H9 (cell line): Measurements from ENCODE around the gene KCNMB2. TPM values are rescaled to one million over a fixed set of nuclear protein-coding genes. Genes with fewer than 3 reads are reported as not detected.

Experiments used
- DNase-seq: peaks from one replicate; pipeline ENCODE4 v3.0.0-alpha.2; 2017
- H2AFZ ChIP-seq: one replicate; pipeline ENCODE4 v1.6.1; 2013; ENCODE audit warnings: mild to moderate bottlenecking, low read length, control low read depth, moderate library complexity
- H2AK5ac ChIP-seq: 2 replicates; pipeline ENCODE4 v1.6.1; 2013; ENCODE audit warnings: low read length, control low read depth, mixed read lengths; ENCODE audit not compliant: insufficient read length
- H2BK120ac ChIP-seq: one replicate; pipeline ENCODE4 v1.6.1; 2013; ENCODE audit warnings: low read depth, mild to moderate bottlenecking, low read length, control low read depth, inconsistent platforms; ENCODE audit not compliant: poor library complexity, severe bottlenecking
- H2BK12ac ChIP-seq: 2 replicates; pipeline ENCODE4 v1.6.1; 2013; ENCODE audit warnings: low read length, control low read depth, mixed read lengths, low read depth; ENCODE audit not compliant: insufficient read length
- H2BK15ac ChIP-seq: 2 replicates; pipeline ENCODE4 v1.6.1; 2013; ENCODE audit warnings: low read depth, low read length, control low read depth
- H2BK20ac ChIP-seq: one replicate; pipeline ENCODE4 v1.6.1; 2013; ENCODE audit warnings: low read depth, mild to moderate bottlenecking, low read length, control low read depth, inconsistent platforms; ENCODE audit not compliant: poor library complexity, severe bottlenecking
- H2BK5ac ChIP-seq: 2 replicates; pipeline ENCODE4 v1.6.1; 2013; ENCODE audit warnings: low read length, control low read depth, mixed read lengths; ENCODE audit not compliant: insufficient read length
- H3K14ac ChIP-seq: 2 replicates; pipeline ENCODE4 v1.6.1; 2013; ENCODE audit warnings: low read length, control low read depth; ENCODE audit not compliant: insufficient read depth
- H3K18ac ChIP-seq: 2 replicates; pipeline ENCODE4 v1.6.1; 2013; ENCODE audit warnings: low read depth, mild to moderate bottlenecking, mixed read lengths, low read length, control low read depth; ENCODE audit not compliant: insufficient read length
- H3K23ac ChIP-seq: 2 replicates; pipeline ENCODE4 v1.6.1; 2013; ENCODE audit warnings: low read length, control low read depth, mixed read lengths, low read depth; ENCODE audit not compliant: insufficient read length
- H3K23me2 ChIP-seq: 2 replicates; pipeline ENCODE4 v1.6.1; 2013; ENCODE audit warnings: low read depth, mild to moderate bottlenecking, mixed read lengths, low read length, control low read depth; ENCODE audit not compliant: insufficient read length, poor library complexity, severe bottlenecking
- H3K27ac ChIP-seq: 2 replicates; pipeline ENCODE4 v1.5.1; 2013; ENCODE audit warnings: low read length, control low read depth, mixed read lengths, low read depth; ENCODE audit not compliant: insufficient read length
- H3K27me3 ChIP-seq: 2 replicates; pipeline ENCODE4 v1.6.1; 2013; ENCODE audit warnings: low read length, control low read depth, inconsistent platforms; ENCODE audit not compliant: insufficient read depth
- H3K4ac ChIP-seq: 2 replicates; pipeline ENCODE4 v1.6.1; 2013; ENCODE audit warnings: low read depth, mild to moderate bottlenecking, control low read depth, inconsistent platforms, low read length, moderate library complexity
- H3K4me1 ChIP-seq: 2 replicates; pipeline ENCODE4 v1.6.1; 2013; ENCODE audit warnings: low read length, control low read depth, inconsistent platforms; ENCODE audit not compliant: insufficient read depth
- H3K4me2 ChIP-seq: 2 replicates; pipeline ENCODE4 v1.6.1; 2013; ENCODE audit warnings: low read length, control low read depth, mixed read lengths; ENCODE audit not compliant: insufficient read length, insufficient read depth
- H3K56ac ChIP-seq: 2 replicates; pipeline ENCODE4 v1.6.1; 2013; ENCODE audit warnings: low read depth, mild to moderate bottlenecking, mixed read lengths, low read length, control low read depth; ENCODE audit not compliant: insufficient read length
- H3K79me1 ChIP-seq: 2 replicates; pipeline ENCODE4 v1.6.1; 2013; ENCODE audit warnings: low read depth, mild to moderate bottlenecking, moderate library complexity, low read length, control low read depth, inconsistent platforms; ENCODE audit not compliant: insufficient read depth, poor library complexity, severe bottlenecking
- H3K79me2 ChIP-seq: 2 replicates; pipeline ENCODE4 v1.6.1; 2013; ENCODE audit warnings: low read length, control low read depth, inconsistent platforms; ENCODE audit not compliant: insufficient read depth
- H3K9ac ChIP-seq: 2 replicates; pipeline ENCODE4 v1.6.1; 2013; ENCODE audit warnings: low read length, control low read depth, mixed read lengths; ENCODE audit not compliant: insufficient read length; ENCODE audit errors: extremely low read depth
- H3K9me3 ChIP-seq: one replicate; pipeline ENCODE4 v1.6.1; 2013; ENCODE audit warnings: low read depth, low read length, inconsistent platforms; ENCODE audit not compliant: control insufficient read depth
- H3T11ph ChIP-seq: one replicate; pipeline ENCODE4 v1.6.1; 2013; ENCODE audit warnings: mild to moderate bottlenecking, low read length, control low read depth, inconsistent platforms
- H4K20me1 ChIP-seq: one replicate; pipeline ENCODE4 v1.6.1; 2013; ENCODE audit not compliant: control insufficient read depth, insufficient read length, insufficient read depth
- H4K5ac ChIP-seq: 2 replicates; pipeline ENCODE4 v1.6.1; 2013; ENCODE audit warnings: low read depth, mild to moderate bottlenecking, mixed read lengths, low read length, control low read depth; ENCODE audit not compliant: insufficient read length
- H4K8ac ChIP-seq: replicated peaks from 2 replicates; pipeline ENCODE4 v1.6.1; 2013; ENCODE audit warnings: low read length, control low read depth, mixed read lengths, low read depth; ENCODE audit not compliant: insufficient read length
- H4K91ac ChIP-seq: 2 replicates; pipeline ENCODE4 v1.6.1; 2013; ENCODE audit warnings: low read depth, mild to moderate bottlenecking, moderate library complexity, mixed read lengths, low read length, control low read depth; ENCODE audit not compliant: insufficient read length
- H3K27ac Mint-ChIP-seq, 3 experiments: 2 replicates in 2 of 3; 3 replicates in 1 of 3; pipeline ENCODE4 v1.8.0; 2020 to 2021; ENCODE audit warnings: mixed read lengths in 3 of 3, mild to moderate bottlenecking in 1 of 3, moderate library complexity in 1 of 3
- H3K27me3 Mint-ChIP-seq: 2 replicates; pipeline ENCODE4 v1.8.0; 2021; ENCODE audit warnings: low read depth, mild to moderate bottlenecking, moderate library complexity, mixed read lengths
- H3K36me3 Mint-ChIP-seq, 3 experiments: 2 replicates in 2 of 3; 3 replicates in 1 of 3; pipeline ENCODE4 v1.8.0; 2020 to 2021; ENCODE audit warnings: low read depth in 3 of 3, mixed read lengths in 3 of 3; ENCODE audit not compliant: insufficient read depth in 1 of 3
- H3K4me1 Mint-ChIP-seq, 2 experiments: 2 replicates each; pipeline ENCODE4 v1.8.0; 2020; ENCODE audit warnings: mixed read lengths in 2 of 2
- H3K4me3 Mint-ChIP-seq, 2 experiments: 2 replicates in 1 of 2; 3 replicates in 1 of 2; pipeline ENCODE4 v1.8.0; 2020 to 2021; ENCODE audit warnings: mild to moderate bottlenecking in 2 of 2, mixed read lengths in 2 of 2, moderate library complexity in 1 of 2
- H3K9me3 Mint-ChIP-seq, 2 experiments: 2 replicates in 1 of 2; 3 replicates in 1 of 2; pipeline ENCODE4 v1.8.0; 2020; ENCODE audit warnings: mild to moderate bottlenecking in 2 of 2, mixed read lengths in 2 of 2, moderate library complexity in 1 of 2
- CTCF ChIP-seq: fragments of 200-600 bp; sonication (generic); conservative IDR thresholded peaks from 3 replicates; pipeline ENCODE4 v1.8.0; 2021; ENCODE audit warnings: antibody characterized with exemption, mild to moderate bottlenecking
- WGBS: extraction: QIAGEN DNeasy Blood & Tissue Kit; methylation state at CpG from one replicate; pipeline ENCODE4 v1.1.7; 2013; ENCODE audit warnings: missing lambda C conversion rate, low lambda C conversion rate, mixed read lengths; ENCODE audit not compliant: insufficient read length; ENCODE audit errors: extremely low coverage; 5-methylcytosine and 5-hydroxymethylcytosine counted together
- total RNA-seq: library from RNA; stranded (reverse); gene quantifications from 2 replicates; pipeline ENCODE4 v1.2.1, GENCODE V29; 2021

The KCNMB2 gene
- total RNA-seq, 1 experiment from 2014 or later = not detected

GRCh38 chr3:178741020-178741419 is 204.8 kb downstream of the KCNMB2 start:
- Histone ChIP-seq H4K8ac (no peak overlapping the region), H3T11ph (no peak overlapping the region), H2BK15ac (no peak overlapping the region), H4K20me1 (no peaks in the 10 kb centered on the region), H3K18ac (no peak overlapping the region), H3K79me1 (no peaks in the 10 kb centered on the region), H4K5ac (no peak overlapping the region), H2AK5ac (no peak overlapping the region), H4K91ac (no peak overlapping the region), H3K14ac (no peak overlapping the region), H3K4me1 (no peaks in the 10 kb centered on the region), H2BK12ac (no peak overlapping the region), H3K9ac (no peak overlapping the region), H3K4me2 (no peak overlapping the region), H3K9me3 (no peaks in the 10 kb centered on the region), H3K23ac (no peak overlapping the region), H2BK5ac (no peak overlapping the region), H3K23me2 (no peaks in the 10 kb centered on the region), H3K27me3 (no peaks in the 10 kb centered on the region), H3K27ac (no peak overlapping the region), H3K4ac (no peak overlapping the region), H2AFZ (no peak overlapping the region), H2BK20ac (no peak overlapping the region), H2BK120ac (no peak overlapping the region), H3K56ac (no peak overlapping the region), H3K79me2 (no peaks in the 10 kb centered on the region)
- H3K36me3 Mint-ChIP-seq = peaks cover 7 to 13% (median 11%) of the 10 kb centered on the region in 3 experiments; a peak in 6 of 7 replicates
- no peak overlapping the region for H3K27ac Mint-ChIP-seq
- no peaks in the 10 kb centered on the region for H3K27me3 Mint-ChIP-seq
- DNase-seq = no peak
- peaks cover 6 to 7% of the 10 kb centered on the region in 2 experiments; a peak in 4 of 5 replicates for H3K9me3 Mint-ChIP-seq
- H3K4me1 Mint-ChIP-seq = no peaks in the 10 kb centered on the region
- no peak for TF ChIP-seq CTCF
- H3K4me3 Mint-ChIP-seq = no peak overlapping the region
- WGBS = no CpG with 5 or more reads among the region's 2 CpGs
